ENCODE measurements around the gene TBX1.

Gene TBX1

GRCh38 chr22:19796160-19796559 lies 35.6 kb downstream of the TBX1 start:
- ATAC-seq (no peak), DNase-seq (no peak)
- Mint-ChIP-seq H3K4me1 (peaks cover 5% of the 10 kb centered on the region), H3K36me3 (ENCODE audit: low read depth) (peaks cover 32% of the 10 kb centered on the region), H3K27me3 (no peaks in the 10 kb centered on the region), H3K9me3 (no peaks in the 10 kb centered on the region), H3K27ac (no peak overlapping the region), H3K4me3 (no peak overlapping the region)

- Mint-ChIP-seq H3K27ac (no peak overlapping the region), H3K27me3 (no peaks in the 10 kb centered on the region), H3K9me3 (no peaks in the 10 kb centered on the region), H3K4me1 (peaks cover 5% of the 10 kb centered on the region), H3K4me3 (no peak overlapping the region), H3K36me3 (ENCODE audit: low read depth) (peaks cover 22% of the 10 kb centered on the region)
- no peak for DNase-seq
- no peak for ATAC-seq
Measured at GRCh38 chr22:19797086-19798002, 36.8 kb downstream of the TBX1 start.

- Mint-ChIP-seq H3K4me3 (no peak overlapping the region), H3K27me3 (no peaks in the 10 kb centered on the region), H3K9me3 (no peaks in the 10 kb centered on the region), H3K4me1 (peaks cover 5% of the 10 kb centered on the region), H3K36me3 (ENCODE audit: low read depth) (peaks cover 18% of the 10 kb centered on the region), H3K27ac (no peak overlapping the region)
- no peak for DNase-seq
- ATAC-seq, result no peak
Measured at GRCh38 chr22:19798003-19798665, 37.6 kb downstream of the TBX1 start.

DNA sequence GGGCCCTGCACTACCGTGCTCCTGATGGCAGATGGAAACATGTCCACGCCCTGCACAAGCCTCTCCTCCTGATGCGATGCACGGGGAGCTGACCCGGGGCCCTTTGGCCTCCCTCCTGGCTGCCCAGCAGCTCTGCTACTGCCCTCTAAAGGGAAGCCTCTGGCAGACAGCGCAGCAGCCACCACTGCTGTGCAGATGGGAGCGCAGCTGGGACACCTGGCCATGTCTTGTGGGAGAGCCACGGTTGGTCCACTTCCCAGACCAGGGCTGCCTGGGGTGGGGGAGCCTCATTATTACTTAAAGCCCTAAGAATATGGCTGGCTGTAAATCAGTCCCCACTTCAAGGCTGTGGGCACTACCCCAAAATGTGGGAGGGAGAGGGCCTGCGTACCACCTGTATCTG lies 38.3 kb downstream of the TBX1 start:
- no peak for ATAC-seq
- no peaks in the 10 kb centered on the region for H3K27me3 Mint-ChIP-seq
- peaks cover 11% of the 10 kb centered on the region for H3K36me3 Mint-ChIP-seq (ENCODE audit: low read depth)
- no peak overlapping the region for H3K4me3 Mint-ChIP-seq
- no peaks in the 10 kb centered on the region for H3K9me3 Mint-ChIP-seq
- no peak for DNase-seq
- peaks cover 5% of the 10 kb centered on the region for H3K4me1 Mint-ChIP-seq
- no peak overlapping the region for H3K27ac Mint-ChIP-seq

GRCh38 chr22:19799322-19800190 lies 39.0 kb downstream of the TBX1 start:
- ATAC-seq (no peak), DNase-seq (no peak)
- Mint-ChIP-seq H3K9me3 (no peaks in the 10 kb centered on the region), H3K27ac (no peak overlapping the region), H3K4me1 (peaks cover 5% of the 10 kb centered on the region), H3K36me3 (ENCODE audit: low read depth) (peaks cover 4% of the 10 kb centered on the region), H3K4me3 (no peak overlapping the region), H3K27me3 (no peaks in the 10 kb centered on the region)

- Mint-ChIP-seq H3K27ac (no peak overlapping the region), H3K9me3 (no peaks in the 10 kb centered on the region), H3K36me3 (ENCODE audit: low read depth) (peaks cover 2% of the 10 kb centered on the region), H3K27me3 (no peaks in the 10 kb centered on the region), H3K4me3 (no peak overlapping the region), H3K4me1 (peaks cover 2% of the 10 kb centered on the region)
- ATAC-seq (no peak), DNase-seq (no peak)
Measured at GRCh38 chr22:19800306-19800705, 39.7 kb downstream of the TBX1 start.

- H3K9me3 Mint-ChIP-seq, result no peaks in the 10 kb centered on the region
- ATAC-seq (no peak), DNase-seq (no peak)
- H3K27me3 Mint-ChIP-seq, result no peaks in the 10 kb centered on the region
- H3K4me3 Mint-ChIP-seq, result no peak overlapping the region
- H3K4me1 Mint-ChIP-seq, result no peaks in the 10 kb centered on the region
- H3K36me3 Mint-ChIP-seq (ENCODE audit: low read depth), result no peaks in the 10 kb centered on the region
- no peak overlapping the region for H3K27ac Mint-ChIP-seq
Measured at GRCh38 chr22:19800761-19801244, 40.2 kb downstream of the TBX1 start.

- DNase-seq (no peak), ATAC-seq (no peak)
- H3K9me3 Mint-ChIP-seq, result no peaks in the 10 kb centered on the region
- no peak overlapping the region for H3K4me3 Mint-ChIP-seq
- no peaks in the 10 kb centered on the region for H3K4me1 Mint-ChIP-seq
- H3K36me3 Mint-ChIP-seq (ENCODE audit: low read depth), result no peaks in the 10 kb centered on the region
- H3K27ac Mint-ChIP-seq, result no peak overlapping the region
- no peaks in the 10 kb centered on the region for H3K27me3 Mint-ChIP-seq
Measured at GRCh38 chr22:19801340-19802000, 40.9 kb downstream of the TBX1 start.

DNA sequence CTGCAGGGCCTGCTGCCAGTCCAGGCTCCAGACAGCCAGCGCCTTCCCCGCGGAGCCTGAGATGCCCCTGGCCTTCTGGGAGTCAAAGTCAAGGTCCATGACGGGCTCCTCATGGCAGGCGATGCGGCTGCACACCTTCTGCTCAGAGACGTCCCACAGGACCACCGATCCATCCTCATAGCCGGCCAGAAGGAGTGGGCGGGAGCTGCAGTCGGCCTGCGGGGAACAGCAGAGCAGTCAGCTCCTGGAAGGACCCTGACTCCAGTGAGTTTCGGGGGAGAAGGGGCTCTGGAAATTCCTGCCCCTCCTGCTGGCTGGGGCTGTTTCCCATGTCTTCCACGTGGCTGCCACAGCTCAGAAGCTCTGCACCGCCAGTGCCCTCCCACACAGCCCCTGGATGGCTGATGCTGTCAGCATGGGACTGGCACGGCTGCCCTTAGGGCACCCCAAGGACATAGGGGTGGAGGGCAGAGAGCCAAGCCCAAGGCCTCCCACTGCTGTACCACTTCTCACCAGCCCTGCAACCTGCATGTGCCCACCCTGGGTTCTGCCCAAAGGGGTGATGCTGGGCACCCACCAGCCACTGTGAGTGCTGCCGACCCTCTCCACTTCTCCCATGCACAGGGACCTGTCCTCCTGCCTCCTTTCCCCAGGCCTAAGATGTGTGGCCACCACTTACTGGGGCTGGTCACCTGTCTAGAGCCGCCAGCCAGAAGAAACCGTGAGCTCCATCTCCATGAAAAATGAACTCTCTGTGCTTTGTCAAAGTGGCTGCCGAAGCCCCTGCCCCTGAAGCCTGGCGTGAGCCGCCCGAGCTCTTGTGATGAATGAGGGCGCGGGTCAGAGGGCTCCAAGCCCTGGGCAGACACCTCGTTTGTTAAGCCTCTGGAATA lies 41.7 kb downstream of the TBX1 start:
- H3K4me3 Mint-ChIP-seq, result no peak overlapping the region
- H3K27ac Mint-ChIP-seq, result no peak overlapping the region
- H3K9me3 Mint-ChIP-seq, result no peaks in the 10 kb centered on the region
- no peaks in the 10 kb centered on the region for H3K27me3 Mint-ChIP-seq
- H3K4me1 Mint-ChIP-seq, result no peaks in the 10 kb centered on the region
- no peak for DNase-seq
- no peaks in the 10 kb centered on the region for H3K36me3 Mint-ChIP-seq (ENCODE audit: low read depth)
- ATAC-seq, result no peak

- Mint-ChIP-seq H3K36me3 (ENCODE audit: low read depth) (no peaks in the 10 kb centered on the region), H3K9me3 (no peaks in the 10 kb centered on the region), H3K4me3 (no peak overlapping the region), H3K27me3 (no peaks in the 10 kb centered on the region), H3K4me1 (no peaks in the 10 kb centered on the region), H3K27ac (no peak overlapping the region)
- DNase-seq, result no peak
- ATAC-seq, result no peak
Measured at GRCh38 chr22:19802894-19803735, 42.5 kb downstream of the TBX1 start.

- no peaks in the 10 kb centered on the region for H3K9me3 Mint-ChIP-seq
- no peaks in the 10 kb centered on the region for H3K4me1 Mint-ChIP-seq
- H3K27me3 Mint-ChIP-seq, result no peaks in the 10 kb centered on the region
- H3K36me3 Mint-ChIP-seq (ENCODE audit: low read depth), result no peaks in the 10 kb centered on the region
- no peak for DNase-seq
- H3K27ac Mint-ChIP-seq, result no peak overlapping the region
- no peak for ATAC-seq
- no peak overlapping the region for H3K4me3 Mint-ChIP-seq
Measured at GRCh38 chr22:19803736-19804267, 43.2 kb downstream of the TBX1 start.

- Mint-ChIP-seq H3K27ac (no peak overlapping the region), H3K4me1 (peaks cover 4% of the 10 kb centered on the region), H3K36me3 (ENCODE audit: low read depth) (no peaks in the 10 kb centered on the region), H3K9me3 (no peaks in the 10 kb centered on the region), H3K27me3 (no peaks in the 10 kb centered on the region), H3K4me3 (no peak overlapping the region)
- DNase-seq (no peak), ATAC-seq (no peak)
Measured at GRCh38 chr22:19805821-19806212, 45.2 kb downstream of the TBX1 start.

All from activated naive CD8-positive, alpha-beta T cell treated with anti-CD3 and anti-CD28 coated beads, Interleukin-2, amount 50 U/mL, for 24 hours (primary cell).